ENCODE results near the gene NFATC2IP. TPM values are rescaled to one million over a fixed set of nuclear protein-coding genes. Genes with fewer than 3 reads are reported as not detected.

The NFATC2IP gene
- total RNA-seq, 4 donors from 2014 or later, result 10.3 to 40.8 (median 16.6) TPM

- Histone ChIP-seq H3K9me3 (no peaks in the 10 kb centered on the region), H3K27me3 (no peaks in the 10 kb centered on the region), H3K4me3 (no peak overlapping the region), H3K27ac (no peak overlapping the region), H3K36me3 (no peaks in the 10 kb centered on the region), H3K4me1 (no peaks in the 10 kb centered on the region)
- TF ChIP-seq POLR2A (IDR thresholded peaks at IDR 0.05) (no peak), CTCF (IDR thresholded peaks at IDR 0.05) (peak in 1 of 4 experiments; percentile 9)
- intact Hi-C loops (cut with DNase I; ENCODE audit: low total_unique reads), result no loop called here
- no peak for DNase-seq
These were observed 30.8 kb downstream of the NFATC2IP start for GRCh38 chr16:28981517-28981916.

- Histone ChIP-seq H3K4me1 (no peaks in the 10 kb centered on the region), H3K27ac (no peak overlapping the region), H3K4me3 (no peak overlapping the region), H3K9me3 (peaks cover 0 to 6% of the 10 kb centered on the region in 2 donors), H3K27me3 (no peaks in the 10 kb centered on the region), H3K36me3 (no peaks in the 10 kb centered on the region)
- TF ChIP-seq POLR2A (IDR thresholded peaks at IDR 0.05) (no peak), CTCF (IDR thresholded peaks at IDR 0.05) (no peak)
- DNase-seq, result no peak
- intact Hi-C loops (cut with DNase I; ENCODE audit: low total_unique reads), result no loop called here
These were observed 31.7 kb downstream of the NFATC2IP start for GRCh38 chr16:28982418-28982817.

GRCh38 chr16:28982949-28983348 is 32.2 kb downstream of the NFATC2IP start:
- no peak for DNase-seq
- H3K9me3 ChIP-seq, result peaks cover 0 to 6% of the 10 kb centered on the region in 2 donors
- TF ChIP-seq POLR2A (IDR thresholded peaks at IDR 0.05) (no peak), CTCF (IDR thresholded peaks at IDR 0.05) (no peak)
- intact Hi-C loops (cut with DNase I; ENCODE audit: low total_unique reads), result no loop called here
- no peaks in the 10 kb centered on the region for H3K36me3 ChIP-seq
- H3K4me3 ChIP-seq, result no peak overlapping the region
- no peaks in the 10 kb centered on the region for H3K27me3 ChIP-seq
- H3K4me1 ChIP-seq, result no peaks in the 10 kb centered on the region
- H3K27ac ChIP-seq, result no peak overlapping the region

GRCh38 chr16:28983644-28984043 is 32.9 kb downstream of the NFATC2IP start:
- DNase-seq, result no peak
- Histone ChIP-seq H3K4me1 (no peaks in the 10 kb centered on the region), H3K27me3 (no peaks in the 10 kb centered on the region), H3K36me3 (no peaks in the 10 kb centered on the region), H3K9me3 (peaks cover 0 to 6% of the 10 kb centered on the region in 2 donors), H3K27ac (no peak overlapping the region), H3K4me3 (no peak overlapping the region)
- TF ChIP-seq CTCF (IDR thresholded peaks at IDR 0.05), result no peak
- TF ChIP-seq POLR2A (IDR thresholded peaks at IDR 0.05), result no peak
- intact Hi-C loops (cut with DNase I; ENCODE audit: low total_unique reads), result no loop called here

GRCh38 chr16:28984091-28984490 is 33.4 kb downstream of the NFATC2IP start:
- H3K27me3 ChIP-seq, result no peaks in the 10 kb centered on the region
- intact Hi-C loops (cut with DNase I; ENCODE audit: low total_unique reads), result no loop called here
- peaks cover 0 to 6% of the 10 kb centered on the region in 2 donors for H3K9me3 ChIP-seq
- DNase-seq, result no peak
- no peak overlapping the region for H3K4me3 ChIP-seq
- TF ChIP-seq CTCF (IDR thresholded peaks at IDR 0.05), result no peak
- TF ChIP-seq POLR2A (IDR thresholded peaks at IDR 0.05), result no peak
- no peaks in the 10 kb centered on the region for H3K36me3 ChIP-seq
- H3K4me1 ChIP-seq, result no peaks in the 10 kb centered on the region
- no peak overlapping the region for H3K27ac ChIP-seq

Data from uterus (tissue), 4 donors.